ENCODE data around the gene HEBP1.

The HEBP1 gene

DNA sequence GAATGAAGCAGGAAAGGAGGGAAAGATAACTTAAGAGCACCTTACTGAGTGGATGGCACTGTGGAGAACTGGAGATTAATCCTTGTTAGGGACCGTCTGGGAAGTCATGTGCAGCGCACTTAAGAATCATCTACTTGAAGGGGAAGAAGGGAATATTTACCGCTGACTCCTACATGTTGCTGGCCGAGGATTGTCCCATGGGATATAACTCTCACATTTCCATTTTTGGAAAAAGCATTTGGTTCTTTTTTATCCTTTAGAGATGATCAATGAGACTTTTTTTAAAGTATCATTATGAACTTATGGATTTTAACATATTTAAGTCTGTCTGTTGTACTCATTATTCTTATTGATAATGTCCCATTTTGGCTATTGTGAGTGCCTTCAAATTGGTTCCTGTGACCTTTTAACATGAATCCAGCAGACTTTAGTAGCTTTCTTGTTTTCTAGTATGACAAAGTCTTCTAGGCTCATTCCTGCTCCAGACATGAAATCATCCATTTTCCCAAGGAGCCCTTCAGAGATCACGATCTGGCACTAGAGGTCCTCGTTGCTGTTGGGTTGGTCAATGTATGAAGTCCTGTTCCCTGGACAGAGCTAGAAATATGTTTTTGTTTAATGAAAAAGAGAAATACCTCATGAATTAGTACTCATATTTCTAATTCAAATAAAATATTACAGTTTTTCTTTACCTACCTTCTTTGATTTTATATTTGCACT is 23.9 kb upstream of the HEBP1 start:
- peak; percentile 41 for DNase-seq (ENCODE audit: low spot score)

DNA sequence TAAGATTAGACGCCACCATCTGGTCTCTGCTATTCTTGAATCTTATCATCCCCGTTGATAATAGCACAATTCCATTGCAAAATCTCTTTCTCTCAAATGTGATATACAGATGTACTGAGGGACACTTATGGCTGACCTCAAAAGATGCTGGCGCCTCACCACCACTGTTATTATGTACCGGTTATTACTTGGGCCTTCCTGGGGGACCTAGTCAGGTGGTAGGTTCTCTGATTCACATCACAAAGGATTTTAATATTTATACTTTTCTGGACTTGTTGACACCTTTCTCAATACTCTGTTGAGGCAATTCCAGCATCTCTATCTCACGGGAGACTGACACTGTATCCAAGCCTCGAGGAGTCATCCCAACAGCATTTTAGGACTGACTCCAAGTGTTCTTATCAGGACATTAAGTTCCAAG is 22.8 kb upstream of the HEBP1 start:
- DNase-seq (ENCODE audit: low spot score): no peak

DNA sequence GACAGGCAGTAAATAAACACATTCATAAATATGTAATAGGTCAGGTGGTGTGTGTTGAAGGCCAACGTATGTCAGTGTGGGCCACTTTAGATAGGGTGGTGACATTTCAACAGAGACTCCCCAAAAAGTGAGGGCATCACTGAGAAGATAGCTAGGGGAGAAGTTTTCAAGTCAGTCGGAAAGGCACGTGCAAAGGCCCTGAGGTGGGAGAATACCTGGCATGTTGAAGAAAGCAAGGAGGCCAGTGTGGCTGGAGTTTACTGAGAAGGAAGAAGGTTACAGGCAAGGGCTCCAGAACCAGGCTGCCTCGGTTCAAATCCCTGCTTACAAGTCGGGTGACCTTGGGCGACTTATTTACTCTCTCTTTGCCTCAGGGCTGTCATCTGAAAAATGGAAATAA is 11.0 kb upstream of the HEBP1 start:
- DNase-seq (ENCODE audit: low spot score): no peak

DNA sequence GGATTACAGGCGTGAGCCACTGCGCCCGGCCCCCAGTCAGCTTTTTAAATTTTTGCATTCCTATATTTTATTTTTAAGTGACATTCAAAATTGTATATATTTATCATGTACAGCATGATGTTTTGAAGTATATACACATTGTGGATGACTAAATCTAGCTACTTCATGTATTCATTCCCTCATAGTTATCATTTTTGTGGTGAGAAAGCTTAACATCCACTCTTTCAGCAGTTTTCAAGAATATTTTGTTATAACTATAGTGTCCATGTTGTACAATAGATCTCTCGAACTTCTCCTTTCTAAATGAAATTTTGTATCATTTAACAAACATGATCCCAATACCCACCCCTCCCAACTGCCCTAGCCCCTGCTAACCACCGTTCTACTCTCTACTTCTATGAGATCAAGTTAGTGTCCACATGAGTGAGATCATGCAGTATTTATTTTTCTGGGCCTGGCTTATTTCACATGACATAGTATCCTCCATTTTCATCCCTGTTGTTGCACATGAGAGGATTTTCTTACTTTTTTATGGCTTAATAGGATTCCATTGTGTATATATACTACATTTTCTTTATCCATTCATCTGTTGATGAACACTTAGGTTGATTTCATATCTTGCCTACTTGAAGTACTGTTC is 8.8 kb upstream of the HEBP1 start:
- peak; percentile 43 for DNase-seq (ENCODE audit: low spot score)

DNA sequence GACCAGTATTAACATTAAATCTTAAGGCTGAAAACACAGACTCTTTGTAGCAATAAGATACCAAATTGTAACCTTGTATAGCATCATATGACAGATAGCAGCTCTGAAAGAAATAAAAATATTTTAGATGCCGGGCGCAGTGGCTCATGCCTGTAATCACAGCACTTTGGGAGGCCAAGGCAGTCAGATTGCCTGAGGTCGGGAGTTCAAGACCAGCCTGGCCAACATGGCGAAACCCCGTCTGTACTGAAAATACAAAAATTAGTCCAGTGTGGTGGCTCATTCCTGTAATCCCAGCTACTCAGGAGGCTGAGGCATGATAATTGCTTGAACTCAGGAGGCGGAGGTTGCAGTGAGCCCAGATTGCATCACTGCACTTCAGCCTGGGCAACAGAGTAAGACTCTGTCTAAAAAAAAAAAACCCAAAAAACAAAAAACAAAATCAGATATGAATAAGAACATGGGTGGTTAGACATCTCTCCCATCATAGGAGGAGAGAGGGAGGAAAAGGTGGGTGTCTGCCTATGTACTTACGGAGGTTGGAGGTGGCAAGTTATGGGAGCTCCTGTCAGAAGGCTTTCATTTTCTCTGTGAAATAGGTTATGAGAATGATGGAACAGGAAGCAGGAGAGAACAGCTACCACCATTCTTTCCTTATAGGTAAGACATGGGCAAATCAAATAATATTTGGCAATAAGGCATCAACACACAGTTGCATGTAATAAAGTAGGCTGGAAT is 7.6 kb upstream of the HEBP1 start:
- no peak for DNase-seq (ENCODE audit: low spot score)

DNA sequence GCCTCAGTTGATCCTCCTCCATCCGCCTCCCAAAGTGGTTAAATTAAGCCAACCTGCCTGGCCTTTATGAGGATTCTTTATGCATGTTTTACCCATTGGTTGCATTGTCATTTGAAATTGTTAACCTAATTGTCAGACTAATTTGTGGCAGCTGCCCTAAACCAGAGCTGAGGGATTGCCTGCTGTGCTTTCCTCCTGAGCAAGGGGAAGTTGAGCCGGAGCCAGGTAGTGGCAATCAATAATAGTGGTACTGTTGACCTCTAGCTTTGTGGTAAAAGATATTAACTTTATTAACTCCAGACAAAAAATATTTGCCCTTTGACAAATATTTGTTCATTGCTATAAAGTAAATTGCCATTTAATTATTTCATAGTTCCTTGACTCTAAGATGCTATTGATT is 5.6 kb upstream of the HEBP1 start:
- no peak for DNase-seq (ENCODE audit: low spot score)

DNA sequence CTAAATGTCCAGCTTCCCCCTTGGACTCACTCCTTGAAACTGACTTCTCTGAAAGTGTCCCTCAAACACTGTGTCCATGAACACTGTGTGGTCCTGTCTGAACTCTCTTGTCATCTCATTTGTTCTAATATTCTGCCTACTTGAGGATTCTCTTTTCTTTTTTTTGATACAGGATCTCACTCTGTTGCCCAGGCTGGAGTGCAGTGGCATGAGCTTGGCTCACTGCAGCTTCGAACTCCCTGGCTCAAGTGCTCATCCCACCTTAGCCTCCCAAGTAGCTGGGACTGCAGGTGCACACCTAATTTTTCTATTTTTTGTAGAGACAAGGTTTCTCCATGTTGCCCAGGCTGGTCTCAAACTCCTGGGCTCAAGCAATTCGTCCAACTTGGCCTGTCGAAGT is 4.9 kb upstream of the HEBP1 start:
- no peak for DNase-seq (ENCODE audit: low spot score)

DNA sequence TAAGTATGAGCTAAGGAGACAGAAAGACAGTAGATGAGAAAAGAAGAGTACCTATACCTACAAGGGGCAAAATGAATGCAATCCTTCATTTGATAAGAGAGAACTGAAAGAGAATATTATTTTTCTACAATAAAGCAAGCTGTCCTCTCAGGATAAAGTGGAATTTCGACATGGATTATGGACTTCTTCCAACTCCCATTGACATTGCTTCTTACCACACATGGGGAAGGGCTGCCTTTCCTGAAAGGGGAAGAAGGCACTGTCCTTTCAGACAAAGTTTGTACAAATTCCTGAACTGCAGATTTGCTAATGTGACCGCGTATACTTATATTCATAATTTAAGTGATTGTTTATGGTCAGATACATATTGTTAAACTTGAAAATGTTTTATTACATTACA is 4.3 kb upstream of the HEBP1 start:
- DNase-seq (ENCODE audit: low spot score): no peak

DNA sequence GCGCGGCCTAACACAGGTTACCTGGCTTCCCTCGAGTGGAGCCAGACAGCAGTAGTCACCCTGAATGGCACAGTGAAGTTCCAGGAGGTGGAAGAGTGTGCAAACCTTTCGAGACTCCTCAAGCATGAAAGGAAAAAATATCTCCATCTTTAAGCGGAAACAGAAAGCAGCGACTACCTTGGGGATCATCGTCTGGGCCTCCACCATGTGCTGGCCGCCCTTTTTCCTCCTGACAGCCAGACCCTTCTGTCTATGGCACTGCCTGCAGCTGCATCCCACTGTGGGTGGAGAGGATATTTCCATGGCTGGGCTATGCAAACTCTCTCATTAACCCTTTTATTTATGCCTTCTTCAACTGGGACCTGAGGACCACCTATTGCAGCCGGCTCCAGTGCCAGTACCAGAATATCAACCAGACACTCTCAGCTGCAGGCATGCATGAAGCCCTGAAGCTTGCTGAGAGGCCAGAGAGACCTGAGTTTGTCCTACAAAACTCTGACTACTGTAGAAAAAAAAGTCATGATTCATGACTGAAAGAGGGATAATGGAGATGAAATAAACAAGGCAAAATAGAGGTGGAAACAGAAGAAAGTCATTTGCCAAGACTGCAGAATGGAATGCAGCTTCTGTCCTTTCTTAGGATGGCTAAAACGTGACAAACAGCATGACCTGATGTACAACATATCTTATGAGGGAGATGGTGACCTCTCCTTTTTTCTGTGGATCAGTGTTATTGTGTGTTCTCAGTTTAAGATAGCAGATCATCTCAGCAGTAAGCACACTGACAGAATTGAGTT is 2.4 kb upstream of the HEBP1 start:
- DNase-seq (ENCODE audit: low spot score): no peak

DNA sequence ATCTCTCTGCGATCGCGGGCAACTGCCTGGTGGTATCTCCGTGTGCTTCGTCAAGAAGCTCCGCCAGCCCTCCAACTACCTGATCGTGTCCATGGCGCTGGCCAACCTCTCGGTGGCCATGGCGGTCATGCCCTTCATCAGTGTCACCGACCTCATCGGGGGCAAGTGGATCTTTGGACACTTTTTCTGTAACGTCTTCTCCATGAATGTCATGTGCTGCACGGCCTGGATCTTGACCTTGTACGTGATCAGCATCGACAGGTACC is 1.6 kb upstream of the HEBP1 start:
- DNase-seq (ENCODE audit: low spot score): no peak

DNA sequence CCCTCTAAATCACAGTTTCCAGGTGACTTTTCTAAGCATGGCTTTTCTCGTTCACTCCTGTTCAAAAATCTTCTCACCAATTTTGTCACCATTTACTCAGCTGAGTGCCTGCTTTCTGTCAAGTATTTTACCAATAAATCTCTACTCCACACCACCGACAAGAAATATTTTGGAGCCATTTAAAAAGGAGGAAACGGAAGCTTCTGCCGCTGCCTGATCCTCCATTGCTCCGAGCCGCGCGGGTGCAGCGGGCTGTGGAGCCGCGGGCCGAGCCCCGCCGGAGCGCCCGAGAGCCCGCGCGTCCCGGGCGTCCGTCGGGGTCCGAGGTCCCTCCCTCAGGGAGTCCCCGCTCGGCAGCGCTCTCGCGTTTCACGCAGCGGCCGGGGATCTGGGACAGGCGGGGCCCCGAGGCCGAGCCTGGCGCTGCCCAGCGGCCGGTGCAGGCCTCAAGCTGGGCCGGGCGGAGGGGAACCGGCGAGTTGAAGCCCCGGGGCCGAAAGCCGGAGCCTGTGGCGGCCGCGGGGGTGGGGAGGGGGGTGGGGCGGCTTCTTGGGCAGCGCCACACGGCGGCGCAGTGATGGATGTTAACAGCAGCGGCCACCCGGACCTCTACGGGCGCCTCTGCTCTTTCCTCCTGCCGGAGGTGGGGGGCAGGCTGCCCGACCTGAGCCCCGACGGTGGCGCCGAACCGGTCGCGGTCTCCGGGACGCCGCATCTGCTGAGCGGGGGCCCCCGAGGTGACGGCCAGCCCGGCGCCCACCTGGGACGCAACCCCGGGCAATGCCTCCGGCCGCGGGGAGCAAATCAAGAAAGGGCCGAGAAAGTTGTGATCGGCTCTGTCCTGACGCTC is 1.1 kb upstream of the HEBP1 start:
- DNase-seq (ENCODE audit: low spot score): peak; percentile 77

DNA sequence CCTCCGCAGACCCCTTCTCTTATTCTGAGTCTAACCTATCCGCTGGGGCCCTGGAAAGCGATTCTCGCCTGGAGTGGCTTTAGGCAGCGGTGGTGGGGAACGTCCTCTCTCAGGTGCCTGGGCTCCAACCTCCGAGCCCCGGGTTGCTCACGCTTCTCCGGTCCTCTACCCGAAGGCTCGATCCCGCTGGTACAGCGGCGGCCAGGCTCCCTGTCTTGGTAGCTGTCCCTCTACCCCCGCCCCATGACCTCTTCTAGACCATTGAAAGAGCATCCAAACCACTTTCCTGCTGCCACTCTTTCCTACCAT is 505 bp upstream of the HEBP1 start:
- DNase-seq (ENCODE audit: low spot score): peak; percentile 30

DNA sequence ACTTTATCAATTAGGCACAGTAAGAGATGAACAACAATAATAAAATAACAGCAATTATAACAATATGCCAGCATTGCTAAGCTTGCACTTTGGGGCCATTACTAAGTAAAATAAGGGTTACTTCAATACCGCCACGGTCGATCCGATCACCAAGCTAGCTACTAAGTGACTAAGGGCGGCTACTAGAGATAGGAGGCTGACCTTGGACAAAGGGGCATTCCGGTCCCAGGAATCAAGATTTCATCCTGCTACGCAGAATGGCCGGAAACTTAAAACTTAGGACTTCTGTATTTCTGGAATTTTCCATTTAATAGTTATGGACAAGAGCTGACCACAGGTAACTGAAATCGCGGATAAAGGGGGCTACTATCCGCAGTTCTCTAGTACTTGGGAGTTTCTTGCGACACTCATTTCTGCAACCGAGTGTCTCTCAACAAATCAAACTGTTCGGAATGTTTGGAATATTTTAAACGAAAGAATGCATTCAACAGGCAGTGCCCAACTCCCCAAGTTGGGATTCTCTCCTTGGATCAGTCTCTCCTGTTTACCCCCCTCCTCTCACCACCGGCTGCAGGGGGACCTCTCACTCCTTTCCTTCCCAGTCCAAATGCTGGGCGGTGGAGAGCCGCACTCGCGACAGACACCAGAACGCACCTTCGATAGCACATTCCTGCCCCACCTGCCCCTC is 650 bp downstream of the HEBP1 start:
- DNase-seq (ENCODE audit: low spot score): peak; percentile 47

DNA sequence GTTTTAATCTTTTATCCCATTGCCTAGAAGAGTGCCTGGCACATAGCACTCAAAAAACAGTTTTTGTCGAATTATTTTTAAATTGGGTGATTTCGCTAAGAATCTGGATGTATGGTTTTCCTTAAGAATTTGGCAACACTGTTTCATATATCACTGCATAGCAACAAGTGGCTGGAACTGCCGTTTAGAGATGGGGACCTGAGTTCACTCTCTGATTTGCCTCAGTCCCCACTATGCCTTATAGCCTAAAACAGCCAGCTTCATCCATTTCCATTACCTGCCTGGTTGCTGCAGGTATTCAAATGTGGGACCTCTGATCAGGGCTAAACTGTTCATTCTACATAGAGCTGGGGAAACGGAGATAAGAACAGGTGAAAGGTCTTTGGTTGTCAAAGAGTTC is 1.8 kb downstream of the HEBP1 start:
- no peak for DNase-seq (ENCODE audit: low spot score)

DNA sequence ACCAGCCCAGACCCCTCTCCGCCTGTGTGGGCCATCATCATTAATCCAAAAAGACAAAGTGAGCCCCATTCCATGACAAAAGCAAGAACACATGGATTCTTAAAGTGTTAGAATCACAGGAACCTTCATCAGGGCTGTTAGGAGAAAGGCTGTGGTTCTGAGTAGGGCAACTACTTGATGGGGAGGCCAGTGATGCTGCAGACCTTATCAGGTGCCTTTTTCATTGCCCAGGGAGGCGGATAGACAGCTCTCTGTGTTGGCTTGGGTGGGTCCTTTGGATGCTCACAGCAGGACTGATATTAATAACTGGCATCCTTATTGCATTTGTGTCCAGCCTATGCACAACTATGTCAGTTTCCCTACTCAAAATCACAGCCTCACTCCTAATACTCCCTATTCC is 2.3 kb downstream of the HEBP1 start:
- DNase-seq (ENCODE audit: low spot score): no peak

DNA sequence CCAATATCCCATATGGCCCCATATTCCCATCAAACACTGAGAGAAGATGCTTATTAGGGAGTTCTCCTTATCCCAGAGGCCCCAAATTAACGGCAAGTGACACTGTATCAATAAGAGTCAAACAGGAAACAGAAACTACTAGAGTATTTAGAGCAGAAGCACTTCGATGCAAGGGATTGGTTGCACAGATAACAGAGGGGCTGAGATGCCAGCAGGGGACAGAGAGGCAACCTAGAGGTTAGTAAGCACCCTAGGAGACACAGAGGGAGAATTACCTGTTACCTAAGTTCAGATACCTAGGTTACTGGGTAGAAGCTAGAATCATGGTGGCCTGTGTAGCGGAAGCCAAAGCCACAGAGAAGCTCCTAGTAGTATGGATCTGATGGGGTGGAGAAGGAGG is 2.9 kb downstream of the HEBP1 start:
- no peak for DNase-seq (ENCODE audit: low spot score)

DNA sequence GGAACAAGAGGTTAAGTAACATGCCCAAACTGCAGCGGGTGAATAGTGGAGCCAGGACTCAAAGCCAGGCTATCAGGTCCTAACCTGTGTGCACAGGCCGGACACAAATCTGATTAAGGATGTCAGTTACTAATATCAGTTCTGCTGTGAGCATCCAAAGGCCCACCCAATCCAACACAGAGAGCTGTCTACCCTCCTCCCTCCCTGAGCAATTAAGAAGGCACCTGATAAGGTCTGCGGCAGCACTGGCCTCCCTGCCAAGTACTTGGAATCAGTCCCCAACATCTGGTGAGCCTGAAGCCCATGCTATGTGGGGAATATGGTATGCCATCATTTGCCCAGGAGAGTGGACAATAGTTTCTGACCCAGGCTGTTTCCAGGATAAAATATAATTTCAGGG is 3.9 kb downstream of the HEBP1 start:
- no peak for DNase-seq (ENCODE audit: low spot score)

DNA sequence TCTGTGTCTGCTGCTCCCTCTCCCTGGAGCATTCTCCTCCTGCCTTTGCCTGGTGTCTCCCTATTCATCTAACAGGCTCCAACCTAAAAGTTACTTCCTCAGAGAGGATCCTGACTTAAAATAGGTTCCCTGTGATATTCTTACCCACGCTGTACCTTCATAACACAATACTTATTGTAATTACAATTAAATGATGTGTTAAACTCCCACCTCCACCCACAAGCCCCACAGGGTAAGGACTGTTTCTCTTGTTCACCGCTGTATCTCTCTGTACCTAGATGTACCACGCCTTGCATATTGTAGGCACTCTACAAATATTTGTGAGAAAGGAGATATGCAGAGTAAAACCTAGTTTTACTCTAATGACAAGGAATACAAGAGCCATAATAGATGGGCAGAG is 5.0 kb downstream of the HEBP1 start:
- no peak for DNase-seq (ENCODE audit: low spot score)

DNA sequence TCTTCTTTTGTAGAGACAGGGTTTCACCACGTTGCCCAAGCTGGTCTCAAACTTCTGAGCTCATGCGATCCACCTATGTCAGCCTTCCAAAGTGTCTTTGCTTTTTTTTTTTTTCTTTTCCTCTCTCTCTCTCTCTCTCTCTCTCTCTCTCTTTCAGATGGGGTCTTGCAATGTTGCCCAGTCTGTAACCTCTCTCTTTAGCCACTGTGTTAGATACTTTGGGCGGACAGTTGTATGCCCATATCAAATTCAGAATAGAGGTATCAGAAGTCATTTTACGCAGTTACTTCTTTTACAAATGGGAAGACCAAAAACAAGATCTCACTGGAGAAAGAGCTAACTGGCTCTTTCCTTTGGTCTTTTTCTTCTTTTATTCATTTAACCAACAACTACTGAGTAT is 6.7 kb downstream of the HEBP1 start:
- no peak for DNase-seq (ENCODE audit: low spot score)

DNA sequence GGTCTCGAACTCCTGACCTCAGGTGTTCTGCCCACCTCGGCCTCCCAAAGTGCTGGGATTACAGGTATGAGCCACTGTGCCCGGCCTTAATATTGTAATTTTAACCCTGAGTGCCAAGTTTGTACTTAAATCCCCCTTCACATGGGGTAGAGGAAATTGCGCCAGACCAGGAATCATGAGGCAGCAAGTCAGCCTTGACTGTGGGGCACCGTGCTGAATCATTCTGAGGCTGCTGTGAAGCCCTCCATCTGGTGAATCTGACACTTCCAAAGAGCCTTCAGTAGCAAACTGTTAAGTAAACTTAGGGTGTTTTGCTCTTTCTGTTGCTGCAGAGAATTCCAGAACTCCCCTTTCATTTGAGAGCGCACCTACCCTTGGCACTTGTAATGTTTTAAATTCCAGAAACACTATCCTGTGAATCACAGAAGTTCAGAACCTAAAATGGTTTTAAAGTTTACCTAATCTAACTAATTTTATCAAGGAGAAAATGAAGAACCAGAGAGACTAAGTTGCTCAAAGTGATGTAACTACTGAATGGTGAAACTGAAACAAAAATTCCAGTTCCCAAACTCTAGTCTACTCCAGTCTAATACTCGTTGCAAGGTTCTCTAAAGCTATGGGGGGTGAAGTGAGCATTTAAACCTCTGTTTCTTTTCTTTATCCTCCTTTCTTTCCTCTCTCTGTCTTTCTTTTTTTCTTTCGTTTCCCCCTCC is 7.5 kb downstream of the HEBP1 start:
- peak; percentile 54 for DNase-seq (ENCODE audit: low spot score)

Measured in hepatic stellate cell (primary cell).